SK-N-SH (cell line): ENCODE data around the gene ANKRD44. TPM values are rescaled to one million over a fixed set of nuclear protein-coding genes. Genes with fewer than 3 reads are reported as not detected.

Source experiments
- CTCF ChIA-PET: fragments of 300-600, 350-600 bp; formaldehyde crosslinking; extraction: SDS; loops from one replicate; lab custom pipeline; 2021; lab: Yijun Ruan, JAX
- POLR2A ChIA-PET: fragments of 350-600 bp; sonication (Branson Sonifier 250); formaldehyde crosslinking; extraction: SDS; loops from one replicate; lab custom pipeline; 2020; ENCODE audit warnings: antibody characterized with exemption, inconsistent platforms; lab: Yijun Ruan, JAX
- DNase-seq: peaks from one replicate; pipeline ENCODE4 v3.0.0; 2012
- H2AFZ ChIP-seq: fragments of 200-600 bp; sonication (generic); 2 replicates; pipeline ENCODE4 v1.8.1; 2016; ENCODE audit warnings: antibody characterized with exemption, mild to moderate bottlenecking, low read depth
- H3F3A ChIP-seq: fragments of 200-600 bp; sonication (generic); replicated peaks from 2 replicates; pipeline ENCODE3; 2016; ENCODE audit warnings: antibody characterized with exemption, mild to moderate bottlenecking; ENCODE audit not compliant: insufficient read depth
- H3K27ac ChIP-seq, 2 experiments: fragments of 200-500 bp in 1 of 2; fragments of 200-600 bp in 1 of 2; sonication (Bioruptor generic) in 1 of 2; sonication (generic), shearing (Covaris generic) in 1 of 2; 2 replicates each; pipeline versions ENCODE4 v1.5.1 to v1.6.1; 2014 to 2016; ENCODE audit warnings: low read depth in 2 of 2, inconsistent platforms in 1 of 2, low read length in 1 of 2, mild to moderate bottlenecking in 1 of 2, mixed read lengths in 1 of 2
- H3K27me3 ChIP-seq: fragments of 200-600 bp; sonication (generic), shearing (Covaris generic); 2 replicates; pipeline ENCODE4 v1.6.1; 2016; ENCODE audit warnings: mixed run types; ENCODE audit not compliant: insufficient read depth
- H3K36me3 ChIP-seq, 2 experiments: fragments of 200-500 bp in 1 of 2; fragments of 200-600 bp in 1 of 2; sonication (Bioruptor generic) in 1 of 2; sonication (generic) in 1 of 2; replicated peaks in 1 of 2; 2 replicates each; pipeline versions ENCODE3 to v1.5.1; 2014 to 2016; ENCODE audit warnings: low read length in 1 of 2, mild to moderate bottlenecking in 1 of 2; ENCODE audit not compliant: insufficient read depth in 2 of 2, control insufficient read depth in 1 of 2
- H3K4me1 ChIP-seq, 2 experiments: fragments of 200-500 bp in 1 of 2; fragments of 200-600 bp in 1 of 2; sonication (Bioruptor generic) in 1 of 2; sonication (generic), shearing (Covaris generic) in 1 of 2; 2 replicates each; pipeline versions ENCODE4 v1.5.1 to v1.6.1; 2014 to 2016; ENCODE audit warnings: low read depth in 1 of 2, low read length in 1 of 2, mixed run types in 1 of 2; ENCODE audit not compliant: insufficient read depth in 2 of 2, control insufficient read depth in 1 of 2
- H3K4me2 ChIP-seq: fragments of 200-600 bp; sonication (generic), shearing (Covaris generic); 2 replicates; pipeline ENCODE4 v1.6.1; 2017; ENCODE audit warnings: mixed run types
- H3K4me3 ChIP-seq, 2 experiments: fragments of 200-500 bp in 1 of 2; fragments of 200-600 bp in 1 of 2; sonication (Bioruptor generic) in 1 of 2; sonication (generic), shearing (Covaris generic) in 1 of 2; 2 replicates each; pipeline versions ENCODE4 v1.5.1 to v1.8.1; 2014 to 2016; ENCODE audit warnings: low read depth in 2 of 2, inconsistent platforms in 1 of 2, low read length in 1 of 2, mild to moderate bottlenecking in 1 of 2, mixed read lengths in 1 of 2, moderate library complexity in 1 of 2
- H3K79me2 ChIP-seq: fragments of 200-600 bp; sonication (generic); 2 replicates; pipeline ENCODE4 v1.8.1; 2017; ENCODE audit warnings: mild to moderate bottlenecking; ENCODE audit not compliant: insufficient read depth
- H3K9ac ChIP-seq: fragments of 200-600 bp; sonication (generic); 2 replicates; pipeline ENCODE4 v1.6.1; 2017; ENCODE audit warnings: mixed run types
- H3K9me2 ChIP-seq: fragments of 200-600 bp; sonication (generic); 2 replicates; pipeline ENCODE4 v1.6.1; 2017; ENCODE audit warnings: mixed run types
- H3K9me3 ChIP-seq: fragments of 200-600 bp; sonication (generic); 2 replicates; pipeline ENCODE4 v1.6.1; 2017; ENCODE audit warnings: mixed run types, mild to moderate bottlenecking, moderate library complexity
- H4K20me1 ChIP-seq: fragments of 200-600 bp; sonication (generic); 2 replicates; pipeline ENCODE4 v1.6.1; 2017; ENCODE audit warnings: mild to moderate bottlenecking, mixed run types; ENCODE audit not compliant: insufficient read depth
- CHD2 ChIP-seq: fragments of 150-350 bp; IDR thresholded peaks from 2 replicates; pipeline ENCODE4 v1.6.1; 2018; ENCODE audit warnings: low read length; ENCODE audit not compliant: partially characterized antibody
- CTCF ChIP-seq: fragments of 200-600 bp; sonication (generic); IDR thresholded peaks from 2 replicates; pipeline ENCODE4 v1.6.1; 2017; ENCODE audit warnings: antibody characterized with exemption, mild to moderate bottlenecking, moderate library complexity
- ELF1 ChIP-seq: IDR thresholded peaks from 2 replicates; pipeline ENCODE4 v1.4.0; 2012
- EP300 ChIP-seq, 2 experiments: IDR thresholded peaks; 2 replicates each; pipeline versions ENCODE4 v1.4.0 to v1.6.1; 2012; ENCODE audit warnings: borderline replicate concordance in 1 of 2, low read depth in 1 of 2, low read length in 1 of 2
- EZH2phosphoT487 ChIP-seq: fragments of 200-600 bp; sonication (generic); IDR thresholded peaks from 2 replicates; pipeline ENCODE4 v1.6.1; 2017; ENCODE audit warnings: low read depth, mixed run types, mild to moderate bottlenecking, antibody characterized with exemption, moderate library complexity, borderline replicate concordance
- FOXM1 ChIP-seq: IDR thresholded peaks from 2 replicates; pipeline ENCODE4 v1.4.0; 2012; ENCODE audit warnings: low read depth, mild to moderate bottlenecking
- GABPA ChIP-seq: IDR thresholded peaks from 2 replicates; pipeline ENCODE4 v1.4.0; 2012; ENCODE audit warnings: low read depth, mild to moderate bottlenecking
- MEF2A ChIP-seq: IDR thresholded peaks from 2 replicates; pipeline ENCODE4 v1.4.0; 2012; ENCODE audit warnings: low read depth, borderline replicate concordance
- NFIC ChIP-seq: IDR thresholded peaks from 2 replicates; pipeline ENCODE4 v1.4.0; 2012; ENCODE audit warnings: borderline replicate concordance
- NRF1 ChIP-seq: IDR thresholded peaks from 2 replicates; pipeline ENCODE4 v1.6.1; 2012; ENCODE audit warnings: low read depth, mild to moderate bottlenecking, low read length
- PBX3 ChIP-seq: IDR thresholded peaks from 2 replicates; pipeline ENCODE4; 2012
- POLR2AphosphoS5 ChIP-seq: IDR thresholded peaks from 2 replicates; pipeline ENCODE4 v1.6.1; 2012; ENCODE audit warnings: low read depth, low read length
- RCOR1 ChIP-seq: fragments of 150-350 bp; IDR thresholded peaks from 2 replicates; pipeline ENCODE4 v1.6.1; 2017; ENCODE audit warnings: antibody characterized with exemption, low read length
- SMC3 ChIP-seq: IDR thresholded peaks from 2 replicates; pipeline ENCODE4 v1.6.1; 2012; ENCODE audit warnings: low read depth, low read length, improper control_type of control experiment
- WGBS: methylation state at CpG from one replicate; pipeline ENCODE4 v1.1.6; 2017; ENCODE audit warnings: low lambda C conversion rate; 5-methylcytosine and 5-hydroxymethylcytosine counted together
- polyA plus RNA-seq, 3 experiments: library from polyadenylated mRNA; depleted of rRNA; stranded (reverse); fragments of >200 nt; gene quantifications; 2 replicates each; pipeline ENCODE4 v1.2.3, GENCODE V29; 2012
- TF ChIP-seq, protein P1 (sequence below): fragments of 150-350 bp; IDR thresholded peaks from 2 replicates; pipeline ENCODE4 v1.6.1; 2016; ENCODE audit warnings: mild to moderate bottlenecking, low read depth, low read length

Gene ANKRD44
- polyA plus RNA-seq, 1 of the 3 experiments (the other 2 are of a cell fraction), result 12.5 TPM

GRCh38 chr2:197208024-197208423 is 102.6 kb downstream of the ANKRD44 start:
- Histone ChIP-seq H3K4me3 (no peak overlapping the region), H3K9me3 (no peaks in the 10 kb centered on the region), H3K27ac (no peak overlapping the region; a peak in 1 of 4 replicates), H3K4me2 (no peak overlapping the region), H3K9me2 (no peaks in the 10 kb centered on the region), H3K27me3 (no peaks in the 10 kb centered on the region), H2AFZ (no peak overlapping the region), H3K79me2 (no peaks in the 10 kb centered on the region), H4K20me1 (no peaks in the 10 kb centered on the region), H3F3A (no peaks in the 10 kb centered on the region), H3K9ac (no peak overlapping the region), H3K36me3 (no peaks in the 10 kb centered on the region), H3K4me1 (peaks cover 7 to 30% of the 10 kb centered on the region in 2 experiments; a peak in 3 of 4 replicates)
- WGBS, result 82% methylated on average over 6 of the region's 6 CpGs
- DNase-seq, result no peak
- ChIA-PET POLR2A (no interaction called here), CTCF (interaction anchor here (1.0 to 3.2 kb wide), 7 partner anchors 12 to 104 kb away, joined by 3 to 14 read pairs (median 4); no protein-coding TSS in a partner anchor)
- TF ChIP-seq NRF1 (no peak), FOXM1 (no peak), POLR2AphosphoS5 (no peak), CTCF (no peak), EP300 (IDR thresholded peaks at IDR 0.05; ENCODE audit: borderline replicate concordance in 1 of 2, low read depth in 1 of 2, low read length in 1 of 2) (no peak), GABPA (no peak), CHD2 (no peak), ELF1 (no peak), SMC3 (no peak), RCOR1 (no peak), PBX3 (no peak), NFIC (no peak), MEF2A (no peak)
- TF ChIP-seq, protein P1, sequence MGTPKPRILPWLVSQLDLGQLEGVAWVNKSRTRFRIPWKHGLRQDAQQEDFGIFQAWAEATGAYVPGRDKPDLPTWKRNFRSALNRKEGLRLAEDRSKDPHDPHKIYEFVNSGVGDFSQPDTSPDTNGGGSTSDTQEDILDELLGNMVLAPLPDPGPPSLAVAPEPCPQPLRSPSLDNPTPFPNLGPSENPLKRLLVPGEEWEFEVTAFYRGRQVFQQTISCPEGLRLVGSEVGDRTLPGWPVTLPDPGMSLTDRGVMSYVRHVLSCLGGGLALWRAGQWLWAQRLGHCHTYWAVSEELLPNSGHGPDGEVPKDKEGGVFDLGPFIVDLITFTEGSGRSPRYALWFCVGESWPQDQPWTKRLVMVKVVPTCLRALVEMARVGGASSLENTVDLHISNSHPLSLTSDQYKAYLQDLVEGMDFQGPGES, result no peak

DNA sequence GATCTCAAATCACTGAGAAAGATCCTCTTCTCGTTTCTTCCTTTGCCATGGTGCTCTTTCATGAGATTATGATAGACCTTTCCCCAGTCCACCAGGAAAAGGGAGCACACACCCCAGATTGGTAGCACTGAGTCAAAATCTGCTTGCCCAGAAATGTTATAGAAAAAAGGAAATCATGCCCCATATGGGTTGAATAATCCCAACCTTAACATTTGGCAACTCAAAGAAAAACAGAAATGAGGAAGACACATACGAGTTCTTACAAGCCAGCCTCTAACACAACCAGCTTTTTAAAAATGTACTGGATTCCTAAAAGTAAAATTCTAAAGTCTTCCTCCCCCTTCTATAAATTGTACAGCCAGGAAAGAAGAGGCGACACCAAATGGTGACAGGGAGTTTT is 103.0 kb downstream of the ANKRD44 start:
- Histone ChIP-seq H3K79me2 (no peaks in the 10 kb centered on the region), H3K9me2 (no peaks in the 10 kb centered on the region), H3F3A (no peaks in the 10 kb centered on the region), H3K4me1 (peaks cover 7 to 26% of the 10 kb centered on the region in 2 experiments; a peak in 3 of 4 replicates), H3K4me2 (no peak overlapping the region), H3K27me3 (no peaks in the 10 kb centered on the region), H3K36me3 (no peaks in the 10 kb centered on the region), H3K4me3 (no peak overlapping the region), H4K20me1 (no peaks in the 10 kb centered on the region), H3K27ac (peak overlapping the region in 1 of 2 experiments; percentile 40; a peak in 2 of 4 replicates), H3K9ac (no peak overlapping the region), H2AFZ (no peak overlapping the region), H3K9me3 (no peaks in the 10 kb centered on the region)
- no peak for DNase-seq
- 84% methylated on average over 3 of the region's 3 CpGs for WGBS
- CTCF ChIA-PET, result interaction anchor here (1.0 to 3.2 kb wide), 5 partner anchors 16 to 104 kb away, joined by 3 to 14 read pairs (median 3); no protein-coding TSS in a partner anchor
- POLR2A ChIA-PET, result no interaction called here
- TF ChIP-seq FOXM1 (no peak), EZH2phosphoT487 (no peak), NRF1 (no peak), CHD2 (no peak), SMC3 (no peak)
- TF ChIP-seq, protein P1, result no peak
